Femur (tissue), 1 donor: ENCODE data around the gene RTP1.
"Not testable (repeated sequence)": the region's sequence is repeated elsewhere in the genome, so short reads cannot be mapped to it uniquely, and the experiment has no call there.

Source experiments
- DNase-seq: peaks from one replicate; pipeline ENCODE4 v3.0.0-alpha.2; 2017

Gene RTP1, protein sequence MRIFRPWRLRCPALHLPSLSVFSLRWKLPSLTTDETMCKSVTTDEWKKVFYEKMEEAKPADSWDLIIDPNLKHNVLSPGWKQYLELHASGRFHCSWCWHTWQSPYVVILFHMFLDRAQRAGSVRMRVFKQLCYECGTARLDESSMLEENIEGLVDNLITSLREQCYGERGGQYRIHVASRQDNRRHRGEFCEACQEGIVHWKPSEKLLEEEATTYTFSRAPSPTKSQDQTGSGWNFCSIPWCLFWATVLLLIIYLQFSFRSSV

DNA sequence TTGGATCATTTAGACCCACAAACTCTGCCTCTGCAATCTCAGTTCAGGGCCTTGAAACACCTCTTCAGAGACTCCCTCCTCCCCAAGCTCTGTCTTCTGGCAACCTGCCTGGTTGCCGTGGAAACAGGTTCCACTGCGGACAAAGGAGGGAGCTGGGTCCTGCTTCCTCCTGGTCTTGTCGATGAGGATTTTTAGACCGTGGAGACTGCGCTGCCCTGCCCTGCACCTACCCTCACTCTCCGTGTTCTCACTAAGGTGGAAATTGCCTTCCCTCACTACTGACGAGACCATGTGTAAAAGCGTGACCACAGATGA lies at the start of gene RTP1:
TSS of gene RTP1 (plus strand) at position 152 of the 315 bp plus-strand sequence. CDS start at position 182, 30 bp downstream.
- no peak for DNase-seq

GRCh38 chr3:187150186-187150585 lies 47.1 kb upstream of the RTP1 start:
- no peak for DNase-seq

DNA sequence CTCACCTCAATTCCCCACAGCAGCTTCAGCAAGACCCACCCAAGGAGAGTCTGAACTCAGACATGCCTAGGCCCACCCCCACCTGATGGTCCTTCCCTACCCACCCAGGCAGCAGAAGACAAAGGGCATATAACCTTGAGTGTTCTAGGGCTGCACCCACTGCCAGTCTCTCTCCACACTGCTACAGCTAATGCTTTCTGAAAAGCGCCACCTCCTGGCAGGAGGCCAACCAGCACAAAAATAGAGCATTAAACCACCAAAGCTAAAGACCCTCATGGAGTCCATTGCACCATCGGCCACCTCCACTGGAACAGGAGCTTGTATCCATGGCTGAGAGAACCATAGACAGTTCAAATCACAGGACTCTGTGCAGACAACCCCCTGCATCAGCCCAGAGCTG lies 46.7 kb upstream of the RTP1 start:
- DNase-seq, result no peak

GRCh38 chr3:187161556-187161955 lies 35.7 kb upstream of the RTP1 start:
- DNase-seq, result no peak

DNA sequence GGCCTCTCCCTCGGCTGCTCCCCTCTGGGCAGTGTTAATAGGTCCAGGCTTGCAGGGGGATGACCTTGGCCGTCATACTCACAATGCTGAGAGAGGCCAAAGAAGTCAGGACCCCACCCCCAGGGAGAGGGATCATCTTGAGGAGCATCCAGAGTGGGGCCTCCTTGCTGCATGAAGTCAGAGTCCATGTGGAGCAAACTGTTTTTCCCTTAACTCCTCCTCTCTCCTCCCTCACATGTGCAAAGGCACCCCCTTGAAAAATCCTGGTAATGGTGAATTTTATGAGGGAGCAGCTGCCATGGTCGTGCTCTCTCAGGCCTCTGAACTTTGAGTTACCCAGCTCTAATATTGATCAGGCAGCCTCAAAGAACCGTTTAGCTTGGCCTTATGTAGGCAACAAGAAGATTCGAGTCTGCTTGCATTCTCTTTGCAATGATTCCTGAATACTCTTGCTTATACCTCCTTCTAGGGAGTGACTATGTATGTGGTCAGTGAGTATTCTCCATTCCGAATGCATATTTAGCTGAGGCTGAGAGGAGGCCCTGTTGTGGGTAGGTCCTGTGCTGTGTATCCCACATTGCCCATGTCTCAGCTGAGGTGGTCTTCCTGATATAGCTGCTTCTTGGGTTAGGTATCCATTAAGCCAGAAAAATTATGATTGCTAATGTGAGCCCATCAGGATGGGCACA lies 34.9 kb upstream of the RTP1 start:
- DNase-seq, result no peak

DNA sequence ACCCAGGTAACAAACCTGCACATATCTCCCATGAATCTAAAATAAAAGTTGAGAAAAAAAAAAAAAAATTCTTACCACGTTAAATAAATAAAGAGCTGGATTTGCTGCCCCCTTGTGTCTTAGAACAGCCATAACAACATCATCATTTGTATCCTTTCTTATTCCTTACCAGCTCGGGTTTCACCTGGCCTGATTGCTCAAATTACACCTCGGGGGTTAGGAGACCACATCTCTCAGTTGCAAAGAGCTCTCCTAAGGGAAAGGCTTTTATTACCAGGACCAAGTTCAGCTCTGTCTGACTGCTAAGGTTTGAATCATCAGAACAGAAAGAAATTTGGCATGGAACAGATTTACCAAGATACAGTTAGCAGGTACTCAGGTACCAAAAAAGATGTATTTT lies 32.1 kb upstream of the RTP1 start:
- no peak for DNase-seq

DNA sequence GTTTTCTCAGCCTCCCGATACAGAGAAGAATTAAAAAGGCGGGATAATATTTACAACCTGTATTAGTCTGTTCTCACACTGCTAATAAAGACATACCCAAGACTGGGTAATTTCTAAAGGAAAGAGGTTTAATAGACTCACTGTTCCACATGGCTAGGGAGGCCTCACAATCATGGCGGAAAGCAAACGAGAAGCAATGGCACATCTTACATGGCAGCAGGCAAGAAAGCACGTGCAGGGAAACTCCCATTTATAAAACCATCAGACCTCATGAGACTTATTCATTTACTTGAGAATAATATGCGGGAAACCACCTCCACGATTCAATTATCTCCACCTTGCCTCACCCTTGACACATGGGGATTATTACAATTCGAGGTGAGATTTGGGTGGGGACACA lies 30.5 kb upstream of the RTP1 start:
- DNase-seq, result no peak

DNA sequence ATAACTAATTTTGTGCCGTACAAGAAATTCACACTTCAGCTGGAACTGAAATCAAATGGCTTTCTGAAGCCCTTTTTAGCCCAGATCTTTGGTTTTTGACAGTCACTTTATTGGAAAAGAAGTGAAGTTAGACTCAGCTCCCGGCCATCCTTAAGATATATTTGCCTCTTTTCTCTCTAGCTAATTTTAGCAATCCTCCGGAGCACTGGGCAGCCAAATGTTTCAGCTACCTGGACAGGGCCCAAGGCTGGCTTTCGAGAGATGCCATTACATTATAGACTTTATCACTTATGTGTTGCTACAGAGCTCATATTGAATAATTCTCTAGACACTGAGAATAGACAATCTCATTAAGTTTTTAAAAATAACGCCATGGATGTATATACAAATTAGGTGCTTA lies 29.5 kb upstream of the RTP1 start:
- DNase-seq, result no peak

DNA sequence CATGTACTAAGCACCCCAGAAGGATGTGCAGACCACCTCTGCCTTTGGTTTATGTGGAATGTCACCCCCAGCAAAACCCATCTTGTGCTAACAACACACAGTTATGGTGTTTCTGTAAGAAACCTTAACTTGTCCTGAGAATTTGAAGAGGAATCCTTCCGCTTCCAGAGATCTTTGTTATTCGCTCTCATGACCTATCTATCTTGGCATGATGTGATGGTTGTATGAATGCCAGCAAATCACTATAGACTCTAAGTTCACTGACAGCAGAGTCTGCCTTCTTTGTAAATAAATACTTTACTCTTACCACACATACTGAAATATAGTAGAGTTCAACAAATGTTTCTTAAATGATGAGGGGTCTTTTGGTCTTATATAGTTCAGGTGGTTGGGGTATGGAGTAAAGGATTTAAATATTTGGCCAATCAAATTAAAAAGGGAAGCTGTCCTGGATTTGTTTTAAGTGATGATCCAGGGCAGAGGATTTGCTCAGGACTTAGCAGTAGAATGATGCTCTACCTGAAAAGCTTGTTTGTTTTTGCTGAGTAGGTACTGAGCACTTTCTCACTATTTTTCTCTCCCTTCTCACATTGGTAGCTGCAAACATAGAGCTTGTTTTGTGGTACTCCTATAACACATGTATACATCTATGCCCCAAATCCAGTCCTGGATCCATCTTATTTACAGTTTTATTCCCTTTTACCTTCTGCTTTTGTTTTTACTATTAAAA lies 27.9 kb upstream of the RTP1 start:
- DNase-seq, result no peak

DNA sequence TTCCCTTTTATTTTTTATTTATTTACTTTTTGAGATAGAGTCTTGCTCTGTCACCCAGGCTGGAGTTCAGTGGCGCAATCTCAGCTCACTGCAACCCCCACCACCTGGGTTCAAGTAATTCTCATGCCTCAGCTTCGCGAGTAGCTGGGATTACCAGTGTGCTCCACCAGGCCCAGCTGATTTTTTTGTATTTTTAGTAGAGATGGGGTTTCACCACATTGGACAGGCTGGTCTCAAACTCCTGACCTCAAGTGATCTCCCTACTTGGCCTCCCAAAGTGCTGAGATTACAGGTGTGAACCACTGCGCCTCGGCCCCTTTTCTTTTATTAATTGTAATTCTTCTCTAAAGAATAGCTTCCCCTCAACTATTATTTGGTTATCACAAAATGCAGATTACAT lies 26.4 kb upstream of the RTP1 start:
- not testable (repeated sequence) for DNase-seq

DNA sequence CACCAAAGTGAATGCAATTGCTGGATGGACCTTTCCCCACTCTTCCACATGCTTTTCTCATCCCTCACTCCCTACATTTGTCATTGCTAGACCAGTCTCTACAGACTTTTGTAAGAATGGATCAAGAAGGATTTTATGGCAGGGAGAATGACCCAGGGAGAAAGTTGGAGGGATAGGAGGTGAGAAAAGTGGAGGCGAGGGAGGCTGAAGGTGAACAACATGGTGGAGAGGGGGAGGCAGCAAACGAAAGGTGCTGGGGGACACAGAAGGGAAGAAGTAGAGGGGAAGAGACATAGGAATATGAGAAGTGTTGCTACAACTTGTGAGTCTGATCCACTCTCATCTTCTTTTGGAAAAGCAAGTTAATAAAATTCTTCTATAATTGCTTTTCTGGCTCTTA lies 24.4 kb upstream of the RTP1 start:
- DNase-seq, result no peak

- DNase-seq, result no peak
These were observed 15.7 kb upstream of the RTP1 start for GRCh38 chr3:187181454-187182170.

- DNase-seq, result no peak
These were observed 13.9 kb upstream of the RTP1 start for GRCh38 chr3:187183210-187183862.

DNA sequence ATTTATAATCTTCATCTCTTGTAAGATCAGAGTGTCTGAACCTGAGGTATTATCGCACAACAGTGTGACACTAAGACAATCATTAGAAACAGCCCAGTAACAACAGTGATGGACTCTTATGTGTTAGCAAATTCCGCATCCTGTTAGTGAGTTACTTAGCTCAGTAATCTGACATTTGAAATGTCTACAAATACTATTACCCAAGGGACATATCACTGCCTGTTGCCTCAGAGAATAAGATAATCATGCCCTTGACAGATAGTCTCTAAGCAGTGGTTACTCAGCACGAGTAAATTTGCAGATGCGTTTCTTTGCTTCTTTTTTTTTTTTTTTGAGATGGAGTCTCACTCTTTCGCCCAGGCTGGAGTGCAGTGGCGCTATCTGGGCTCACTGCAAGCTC lies 13.4 kb upstream of the RTP1 start:
- no peak for DNase-seq

DNA sequence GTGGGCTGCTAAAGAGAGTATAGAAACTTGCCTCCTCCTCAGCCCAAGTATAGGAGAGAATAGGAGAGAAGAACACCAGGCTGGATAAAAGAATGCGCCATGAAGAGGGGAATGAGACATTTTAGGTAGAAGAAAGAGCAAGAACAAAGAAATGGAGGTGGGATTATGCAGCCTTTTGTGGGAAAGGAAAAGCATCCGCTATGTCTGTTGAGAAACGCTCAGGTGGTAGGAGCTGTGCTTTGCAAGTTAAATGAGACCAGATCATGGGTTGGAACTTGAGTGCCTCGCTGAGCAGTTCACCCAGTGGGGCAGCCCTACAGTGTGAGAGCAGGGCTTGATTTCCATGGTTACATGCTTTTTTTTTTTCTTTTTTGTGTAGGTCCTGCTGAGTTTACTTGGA lies 11.5 kb upstream of the RTP1 start:
- DNase-seq, result no peak

DNA sequence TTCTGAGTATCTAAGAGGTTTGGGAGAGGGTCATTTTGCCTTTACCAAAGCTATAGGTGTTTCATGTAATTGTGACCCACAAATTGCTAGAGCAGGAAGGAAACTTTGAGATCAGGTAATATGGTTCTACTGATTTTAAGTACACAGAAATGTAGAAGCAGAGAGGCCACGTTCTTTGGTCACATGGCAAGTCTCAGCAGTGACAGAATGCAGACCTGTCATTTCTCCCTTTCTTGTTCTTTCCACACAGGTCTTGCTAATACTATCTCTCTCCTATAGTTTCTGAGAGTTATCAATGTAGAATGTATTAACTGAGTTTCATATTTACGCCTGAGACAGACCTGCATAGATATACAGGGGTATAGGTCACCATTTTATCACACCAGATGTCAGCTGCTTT lies 10.9 kb upstream of the RTP1 start:
- DNase-seq, result no peak

- no peak for DNase-seq
These were observed 10.4 kb upstream of the RTP1 start for GRCh38 chr3:187186801-187187421.

GRCh38 chr3:187188931-187189330 lies 8.4 kb upstream of the RTP1 start:
- DNase-seq, result no peak

GRCh38 chr3:187191271-187191670 lies 6.0 kb upstream of the RTP1 start:
- no peak for DNase-seq

DNA sequence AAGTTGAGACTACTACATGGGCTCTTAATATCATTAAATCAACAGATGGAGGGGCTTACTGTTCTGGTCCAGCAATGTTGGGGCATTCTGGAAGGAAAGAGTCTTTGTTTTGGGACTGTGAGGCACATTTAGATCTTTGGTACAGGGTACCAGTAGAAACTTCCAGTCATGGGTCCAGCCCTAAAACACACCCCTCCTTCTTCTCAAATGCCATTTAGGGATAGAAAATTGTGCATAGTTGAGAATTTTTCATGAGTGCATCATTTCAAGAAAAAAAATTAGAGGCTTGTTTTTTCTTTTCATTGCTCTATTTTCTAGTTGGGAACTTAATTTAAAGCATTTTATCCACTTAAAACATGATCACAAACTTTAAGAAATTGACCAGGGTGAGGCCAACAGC lies 4.1 kb upstream of the RTP1 start:
- no peak for DNase-seq

- no peak for DNase-seq
These were observed 532 bp upstream of the RTP1 start for GRCh38 chr3:187196573-187197334.

DNA sequence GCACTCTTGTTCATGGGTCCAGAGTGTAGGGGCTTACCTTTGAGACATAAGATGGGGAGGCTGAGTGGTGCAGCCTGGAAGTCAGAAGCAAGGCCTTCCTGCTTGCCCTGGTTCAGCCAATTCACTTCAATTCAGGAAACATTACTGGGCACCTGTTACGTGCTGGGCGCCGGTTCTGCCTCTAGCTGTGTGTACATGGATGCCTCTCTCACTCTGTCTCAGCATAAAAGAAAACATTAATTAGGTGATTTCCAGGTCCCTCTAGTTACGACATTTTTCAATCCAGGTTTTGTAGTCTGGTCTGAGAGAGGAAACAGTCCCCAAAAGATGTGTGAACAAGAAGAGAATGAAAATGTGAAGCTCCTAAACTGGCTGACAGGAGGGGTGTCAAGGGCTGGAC lies 1.2 kb downstream of the RTP1 start:
- DNase-seq, result no peak
